Activated CD4-positive, alpha-beta memory T cell treated with anti-CD3 and anti-CD28 coated beads for 36 hours (primary cell): ENCODE results near the gene MCM5. TPM values are rescaled to one million over a fixed set of nuclear protein-coding genes. Genes with fewer than 3 reads are reported as not detected.

ENCODE experiments used
- CTCF ChIA-PET: fragments of 350-600 bp; sonication (Branson Sonifier 250); formaldehyde crosslinking; loops from one replicate; lab custom pipeline; 2021; ENCODE audit warnings: antibody characterized with exemption, inconsistent platforms; lab: Charles Lee
- POLR2A ChIA-PET: fragments of 350-600 bp; sonication (Branson Sonifier 250); formaldehyde crosslinking; loops from one replicate; lab custom pipeline; 2021; ENCODE audit warnings: antibody characterized with exemption; lab: Charles Lee
- DNase-seq: peaks from one replicate; pipeline ENCODE4 v3.0.0-alpha.2; 2020
- H3K27ac Mint-ChIP-seq: one replicate; pipeline ENCODE4 v1.8.0; 2021; ENCODE audit warnings: mixed read lengths
- H3K27me3 Mint-ChIP-seq: one replicate; pipeline ENCODE4 v1.8.0; 2021; ENCODE audit warnings: mixed read lengths
- H3K36me3 Mint-ChIP-seq: one replicate; pipeline ENCODE4 v1.8.0; 2021; ENCODE audit warnings: mixed read lengths
- H3K4me1 Mint-ChIP-seq: one replicate; pipeline ENCODE4 v1.8.0; 2021; ENCODE audit warnings: low read depth, mixed read lengths
- H3K4me3 Mint-ChIP-seq: one replicate; pipeline ENCODE4 v1.8.0; 2021; ENCODE audit warnings: mild to moderate bottlenecking, mixed read lengths
- H3K9me3 Mint-ChIP-seq: one replicate; pipeline ENCODE4 v1.8.0; 2021; ENCODE audit warnings: mixed read lengths
- intact Hi-C: fragments of 100-400 bp; cut with micrococcal nuclease; formaldehyde crosslinking; loops from one replicate; pipeline ENCODE4 v1.15.1; 2023
- total RNA-seq, 2 experiments: library from RNA; stranded (reverse); gene quantifications; one replicate each; pipeline ENCODE4 v1.2.3, GENCODE V29; 2021

Gene MCM5
- total RNA-seq, result 100 to 1,000 TPM; 265 to 266 TPM

- DNase-seq, result peak; percentile 99
- ChIA-PET POLR2A (interaction anchor here (1.5 kb wide), 1 partner anchor 11 kb away, joined by 4 read pairs; no protein-coding TSS in a partner anchor), CTCF (interaction anchor here (0.8 to 2.9 kb wide), 2 partner anchors 30 to 49 kb away, joined by 3 to 7 read pairs; no protein-coding TSS in a partner anchor)
- Mint-ChIP-seq H3K4me1 (peaks cover 29% of the 10 kb centered on the region), H3K9me3 (no peaks in the 10 kb centered on the region), H3K27me3 (no peaks in the 10 kb centered on the region), H3K36me3 (peaks cover 49% of the 10 kb centered on the region), H3K27ac (peak within 1 kb of the TSS; percentile 97), H3K4me3 (peak within 1 kb of the TSS; percentile 96)
- intact Hi-C loops, result loop anchor here (1.0 to 10.0 kb wide), 3 partner anchors 23 to 95 kb away; no protein-coding TSS in a partner anchor
Measured at GRCh38 chr22:35399678-35400500, at the start of gene MCM5. Gene MCM5, plus strand, starts transcription at chr22:35400140. Its CDS starts 299 bp downstream, at chr22:35400439.

- peak; percentile 92 for DNase-seq
- CTCF ChIA-PET, result interaction anchor here (0.6 to 2.3 kb wide), 40 partner anchors 9 to 927 kb away, joined by 3 to 38 read pairs (median 4); partner anchors contain the start of genes APOL6, HMOX1, MB and MCM5
- intact Hi-C loops, result loop anchor here (1.0 to 5.0 kb wide), 4 partner anchors 50 to 771 kb away; partner anchors contain the start of gene MCM5
- Mint-ChIP-seq H3K4me3 (peak overlapping the region; percentile 71), H3K36me3 (peaks cover 1% of the 10 kb centered on the region), H3K27ac (no peak overlapping the region), H3K27me3 (no peaks in the 10 kb centered on the region), H3K9me3 (no peaks in the 10 kb centered on the region), H3K4me1 (peaks cover 28% of the 10 kb centered on the region)
- POLR2A ChIA-PET, result interaction anchor here (2.0 kb wide), 1 partner anchor 21 kb away, joined by 6 read pairs; no protein-coding TSS in a partner anchor
Measured at GRCh38 chr22:35350539-35351503, 49.1 kb upstream of the MCM5 start.

- peak overlapping the region; percentile 79 for H3K27ac Mint-ChIP-seq
- peaks cover 28% of the 10 kb centered on the region for H3K4me1 Mint-ChIP-seq
- ChIA-PET CTCF (interaction anchor here (0.5 to 1.6 kb wide), 6 partner anchors 23 to 772 kb away, joined by 3 to 8 read pairs (median 4); no protein-coding TSS in a partner anchor), POLR2A (interaction anchor here (1.1 to 2.0 kb wide), 2 partner anchors 22 to 46 kb away, joined by 3 to 6 read pairs; no protein-coding TSS in a partner anchor)
- no peaks in the 10 kb centered on the region for H3K27me3 Mint-ChIP-seq
- no peaks in the 10 kb centered on the region for H3K36me3 Mint-ChIP-seq
- no peaks in the 10 kb centered on the region for H3K9me3 Mint-ChIP-seq
- H3K4me3 Mint-ChIP-seq, result peak overlapping the region; percentile 58
- peak; percentile 82 for DNase-seq
- intact Hi-C loops, result loop anchor here (5.0 kb wide), 1 partner anchor 770 kb away; no protein-coding TSS in a partner anchor
Measured at GRCh38 chr22:35352214-35353111, 47.5 kb upstream of the MCM5 start.

- intact Hi-C loops, result loop anchor here (5.0 kb wide), 1 partner anchor 769 kb away; no protein-coding TSS in a partner anchor
Measured at GRCh38 chr22:35353318-35353717, 46.6 kb upstream of the MCM5 start.

GRCh38 chr22:35354068-35354467 is 45.9 kb upstream of the MCM5 start:
- Mint-ChIP-seq H3K4me3 (no peak overlapping the region), H3K27me3 (no peaks in the 10 kb centered on the region), H3K27ac (no peak overlapping the region), H3K36me3 (no peaks in the 10 kb centered on the region), H3K4me1 (peaks cover 28% of the 10 kb centered on the region), H3K9me3 (no peaks in the 10 kb centered on the region)
- intact Hi-C loops, result loop anchor here (5.0 kb wide), 1 partner anchor 768 kb away; no protein-coding TSS in a partner anchor
- ChIA-PET CTCF (interaction anchor here (1.2 kb wide), 1 partner anchor 76 kb away, joined by 3 read pairs; no protein-coding TSS in a partner anchor), POLR2A (no interaction called here)
- no peak for DNase-seq

More at GRCh38 chr22:35353318-35353717, 46.6 kb upstream of the MCM5 start:
- H3K27me3 Mint-ChIP-seq, result no peaks in the 10 kb centered on the region
- ChIA-PET POLR2A (interaction anchor here (1.1 kb wide), 1 partner anchor 46 kb away, joined by 3 read pairs; no protein-coding TSS in a partner anchor), CTCF (interaction anchor here (1.2 to 1.6 kb wide), 3 partner anchors 33 to 771 kb away, joined by 3 to 8 read pairs (median 3); no protein-coding TSS in a partner anchor)
- H3K36me3 Mint-ChIP-seq, result no peaks in the 10 kb centered on the region
- H3K27ac Mint-ChIP-seq, result no peak overlapping the region
- no peaks in the 10 kb centered on the region for H3K9me3 Mint-ChIP-seq
- DNase-seq, result no peak
- H3K4me1 Mint-ChIP-seq, result peaks cover 28% of the 10 kb centered on the region
- no peak overlapping the region for H3K4me3 Mint-ChIP-seq

- no peaks in the 10 kb centered on the region for H3K36me3 Mint-ChIP-seq
- no peaks in the 10 kb centered on the region for H3K9me3 Mint-ChIP-seq
- peaks cover 4% of the 10 kb centered on the region for H3K4me1 Mint-ChIP-seq
- no peaks in the 10 kb centered on the region for H3K27me3 Mint-ChIP-seq
- DNase-seq, result no peak
- intact Hi-C loops, result no loop called here
- ChIA-PET CTCF (no interaction called here), POLR2A (interaction anchor here (0.7 kb wide), 1 partner anchor 368 kb away, joined by 4 read pairs; no protein-coding TSS in a partner anchor)
- no peak overlapping the region for H3K27ac Mint-ChIP-seq
- no peak overlapping the region for H3K4me3 Mint-ChIP-seq
Measured at GRCh38 chr22:35357883-35358621, 41.9 kb upstream of the MCM5 start.

GRCh38 chr22:35359380-35360065 is 40.4 kb upstream of the MCM5 start:
- ChIA-PET CTCF (interaction anchor here (0.6 to 2.9 kb wide), 3 partner anchors 9 to 71 kb away, joined by 3 to 15 read pairs (median 4); no protein-coding TSS in a partner anchor), POLR2A (no interaction called here)
- intact Hi-C loops, result no loop called here
- no peaks in the 10 kb centered on the region for H3K9me3 Mint-ChIP-seq
- DNase-seq, result no peak
- no peaks in the 10 kb centered on the region for H3K4me1 Mint-ChIP-seq
- H3K27ac Mint-ChIP-seq, result no peak overlapping the region
- no peaks in the 10 kb centered on the region for H3K36me3 Mint-ChIP-seq
- H3K4me3 Mint-ChIP-seq, result no peak overlapping the region
- peaks cover 2% of the 10 kb centered on the region for H3K27me3 Mint-ChIP-seq

- intact Hi-C loops, result no loop called here
- Mint-ChIP-seq H3K9me3 (no peaks in the 10 kb centered on the region), H3K27ac (no peak overlapping the region), H3K36me3 (no peaks in the 10 kb centered on the region), H3K27me3 (peaks cover 10% of the 10 kb centered on the region), H3K4me3 (no peak overlapping the region), H3K4me1 (no peaks in the 10 kb centered on the region)
- POLR2A ChIA-PET, result no interaction called here
- CTCF ChIA-PET, result interaction anchor here (1.5 to 2.9 kb wide), 2 partner anchors 10 to 223 kb away, joined by 3 to 15 read pairs; no protein-coding TSS in a partner anchor
- DNase-seq, result no peak
Measured at GRCh38 chr22:35361001-35361558, 38.9 kb upstream of the MCM5 start.

GRCh38 chr22:35363566-35364086 is 36.3 kb upstream of the MCM5 start:
- intact Hi-C loops, result no loop called here
- no peak for DNase-seq

More at GRCh38 chr22:35363566-35364086, 36.3 kb upstream of the MCM5 start:
- no peaks in the 10 kb centered on the region for H3K36me3 Mint-ChIP-seq
- no peak overlapping the region for H3K27ac Mint-ChIP-seq
- H3K4me1 Mint-ChIP-seq, result no peaks in the 10 kb centered on the region
- H3K27me3 Mint-ChIP-seq, result peaks cover 14% of the 10 kb centered on the region
- no peaks in the 10 kb centered on the region for H3K9me3 Mint-ChIP-seq
- no peak overlapping the region for H3K4me3 Mint-ChIP-seq
- CTCF ChIA-PET, result no interaction called here
- POLR2A ChIA-PET, result no interaction called here
